Measurements from ENCODE around the gene GNA12. TPM values are rescaled to one million over a fixed set of nuclear protein-coding genes. Genes with fewer than 3 reads are reported as not detected.

Gene GNA12
- total and polyA plus RNA-seq, 10 of the 15 experiments (the other 5 are each of a cell fraction or from before 2014, with no cell fraction given), result 1.9 to 51.8 (median 12.6) TPM

DNA sequence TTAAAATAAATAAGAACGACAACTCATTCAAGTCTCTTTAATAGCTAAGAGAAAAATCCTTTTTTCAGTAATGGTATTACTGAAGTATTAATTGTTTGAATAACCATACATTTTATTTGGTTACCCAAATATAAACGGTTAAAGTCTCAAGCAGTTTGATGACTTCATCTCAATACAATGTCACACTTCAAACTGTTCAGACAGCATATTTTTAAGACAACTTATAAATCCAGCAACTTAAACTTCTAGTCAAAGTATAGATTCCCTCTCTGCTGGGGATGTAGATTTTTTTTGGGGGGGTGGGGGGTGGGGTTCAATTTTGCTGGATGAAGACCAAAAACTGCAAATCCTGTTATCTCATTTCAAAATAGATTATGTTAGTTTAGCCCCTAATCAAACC lies 42.0 kb downstream of the GNA12 start (continued):
- TF ChIP-seq, protein P1, sequence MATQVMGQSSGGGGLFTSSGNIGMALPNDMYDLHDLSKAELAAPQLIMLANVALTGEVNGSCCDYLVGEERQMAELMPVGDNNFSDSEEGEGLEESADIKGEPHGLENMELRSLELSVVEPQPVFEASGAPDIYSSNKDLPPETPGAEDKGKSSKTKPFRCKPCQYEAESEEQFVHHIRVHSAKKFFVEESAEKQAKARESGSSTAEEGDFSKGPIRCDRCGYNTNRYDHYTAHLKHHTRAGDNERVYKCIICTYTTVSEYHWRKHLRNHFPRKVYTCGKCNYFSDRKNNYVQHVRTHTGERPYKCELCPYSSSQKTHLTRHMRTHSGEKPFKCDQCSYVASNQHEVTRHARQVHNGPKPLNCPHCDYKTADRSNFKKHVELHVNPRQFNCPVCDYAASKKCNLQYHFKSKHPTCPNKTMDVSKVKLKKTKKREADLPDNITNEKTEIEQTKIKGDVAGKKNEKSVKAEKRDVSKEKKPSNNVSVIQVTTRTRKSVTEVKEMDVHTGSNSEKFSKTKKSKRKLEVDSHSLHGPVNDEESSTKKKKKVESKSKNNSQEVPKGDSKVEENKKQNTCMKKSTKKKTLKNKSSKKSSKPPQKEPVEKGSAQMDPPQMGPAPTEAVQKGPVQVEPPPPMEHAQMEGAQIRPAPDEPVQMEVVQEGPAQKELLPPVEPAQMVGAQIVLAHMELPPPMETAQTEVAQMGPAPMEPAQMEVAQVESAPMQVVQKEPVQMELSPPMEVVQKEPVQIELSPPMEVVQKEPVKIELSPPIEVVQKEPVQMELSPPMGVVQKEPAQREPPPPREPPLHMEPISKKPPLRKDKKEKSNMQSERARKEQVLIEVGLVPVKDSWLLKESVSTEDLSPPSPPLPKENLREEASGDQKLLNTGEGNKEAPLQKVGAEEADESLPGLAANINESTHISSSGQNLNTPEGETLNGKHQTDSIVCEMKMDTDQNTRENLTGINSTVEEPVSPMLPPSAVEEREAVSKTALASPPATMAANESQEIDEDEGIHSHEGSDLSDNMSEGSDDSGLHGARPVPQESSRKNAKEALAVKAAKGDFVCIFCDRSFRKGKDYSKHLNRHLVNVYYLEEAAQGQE (IDR thresholded peaks at IDR 0.05; ENCODE audit: low read depth, low read length), result no peak
- TF ChIP-seq POU2F2 (IDR thresholded peaks at IDR 0.05; ENCODE audit: borderline replicate concordance, low read depth, low read length), result no peak
- TF ChIP-seq POLR2AphosphoS2 (IDR thresholded peaks at IDR 0.05; ENCODE audit: low read depth, low read length), result no peak
- no peak for TF ChIP-seq PML (IDR thresholded peaks at IDR 0.05; ENCODE audit: low read length)
- no peak for TF ChIP-seq NKRF (conservative IDR thresholded peaks at IDR 0.05)
- no peak for TF ChIP-seq ZBED1 (IDR thresholded peaks at IDR 0.05; ENCODE audit: borderline replicate concordance)
- no peak for TF ChIP-seq ZZZ3 (IDR thresholded peaks at IDR 0.05; ENCODE audit: control insufficient read depth, insufficient read length, low read depth)
- no peak for TF ChIP-seq TCF3 (IDR thresholded peaks at IDR 0.05; ENCODE audit: borderline replicate concordance, insufficient read depth, low read depth, low read length)
- TF ChIP-seq MYB (IDR thresholded peaks at IDR 0.05; ENCODE audit: borderline replicate concordance, low read depth, low read length), result no peak
- TF ChIP-seq TARDBP (IDR thresholded peaks at IDR 0.05; ENCODE audit: borderline replicate concordance), result no peak
